Measurements from ENCODE around the gene UBE2L3. TPM values are rescaled to one million over a fixed set of nuclear protein-coding genes. Genes with fewer than 3 reads are reported as not detected.

Gene UBE2L3
- polyA plus RNA-seq, 1 of the 3 experiments (the other 2 are of a cell fraction): 41.2 TPM

DNA sequence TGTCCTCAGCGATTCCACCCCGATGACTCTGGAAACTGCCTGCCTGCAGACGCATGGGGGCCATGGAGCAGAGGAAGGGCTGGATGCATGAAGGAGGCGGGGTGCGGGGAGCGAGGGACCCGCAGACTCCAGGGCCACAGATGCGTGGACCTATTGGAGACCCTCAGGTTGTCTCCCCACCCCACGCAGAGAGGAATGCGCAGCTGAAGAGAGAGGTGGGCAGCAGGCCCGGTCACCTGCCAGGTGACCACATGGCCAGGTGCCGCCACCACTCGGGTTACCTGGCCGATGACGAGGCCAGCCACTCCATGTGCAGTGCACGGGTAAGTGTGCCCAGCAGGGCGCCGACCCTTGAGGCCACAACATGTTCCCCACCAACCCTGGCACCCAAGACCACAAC, 65.4 kb downstream of the UBE2L3 start:
- POLR2A ChIA-PET: no interaction called here
- WGBS (ENCODE audit: low lambda C conversion rate): 83% methylated on average over 8 of the region's 18 CpGs
- no peak overlapping the region for H3K9ac ChIP-seq
- H3K4me3 ChIP-seq (ENCODE audit: low read depth in 2 of 2, low read length in 1 of 2): no peak overlapping the region
- H3F3A ChIP-seq (replicated peaks; ENCODE audit: insufficient read depth): peaks cover 2% of the 10 kb centered on the region
- no peak overlapping the region for H2AFZ ChIP-seq (ENCODE audit: low read depth)
- no peak overlapping the region for H3K4me2 ChIP-seq
- no peaks in the 10 kb centered on the region for H3K27me3 ChIP-seq (ENCODE audit: insufficient read depth)
- peaks cover 7% of the 10 kb centered on the region for H4K20me1 ChIP-seq (ENCODE audit: insufficient read depth)
- H3K9me3 ChIP-seq: no peaks in the 10 kb centered on the region
- no peaks in the 10 kb centered on the region for H3K9me2 ChIP-seq
- no peak overlapping the region for H3K27ac ChIP-seq (ENCODE audit: low read depth in 2 of 2, low read length in 1 of 2)
- CTCF ChIA-PET: interaction anchor here (1.3 to 11.2 kb wide), 3 partner anchors 7 to 305 kb away, joined by 3 to 145 read pairs (median 12); partner anchors contain the start of gene SDF2L1
- TF ChIP-seq NRF1 (IDR thresholded peaks at IDR 0.05; ENCODE audit: low read depth, low read length) (no peak), RAD21 (IDR thresholded peaks at IDR 0.05; ENCODE audit: low read length) (no peak), GABPA (IDR thresholded peaks at IDR 0.05; ENCODE audit: low read depth) (no peak), SMC3 (IDR thresholded peaks at IDR 0.05; ENCODE audit: low read depth, low read length) (no peak), JUND (IDR thresholded peaks at IDR 0.05) (no peak), SIN3A (IDR thresholded peaks at IDR 0.05; ENCODE audit: borderline replicate concordance, low read depth, low read length) (no peak), YY1 (IDR thresholded peaks at IDR 0.05; ENCODE audit: low read depth) (no peak), RCOR1 (IDR thresholded peaks at IDR 0.05; ENCODE audit: low read length) (no peak), EZH2phosphoT487 (IDR thresholded peaks at IDR 0.05; ENCODE audit: borderline replicate concordance, low read depth) (no peak), MEF2A (IDR thresholded peaks at IDR 0.05; ENCODE audit: borderline replicate concordance, low read depth) (no peak)
- TF ChIP-seq, protein P1, sequence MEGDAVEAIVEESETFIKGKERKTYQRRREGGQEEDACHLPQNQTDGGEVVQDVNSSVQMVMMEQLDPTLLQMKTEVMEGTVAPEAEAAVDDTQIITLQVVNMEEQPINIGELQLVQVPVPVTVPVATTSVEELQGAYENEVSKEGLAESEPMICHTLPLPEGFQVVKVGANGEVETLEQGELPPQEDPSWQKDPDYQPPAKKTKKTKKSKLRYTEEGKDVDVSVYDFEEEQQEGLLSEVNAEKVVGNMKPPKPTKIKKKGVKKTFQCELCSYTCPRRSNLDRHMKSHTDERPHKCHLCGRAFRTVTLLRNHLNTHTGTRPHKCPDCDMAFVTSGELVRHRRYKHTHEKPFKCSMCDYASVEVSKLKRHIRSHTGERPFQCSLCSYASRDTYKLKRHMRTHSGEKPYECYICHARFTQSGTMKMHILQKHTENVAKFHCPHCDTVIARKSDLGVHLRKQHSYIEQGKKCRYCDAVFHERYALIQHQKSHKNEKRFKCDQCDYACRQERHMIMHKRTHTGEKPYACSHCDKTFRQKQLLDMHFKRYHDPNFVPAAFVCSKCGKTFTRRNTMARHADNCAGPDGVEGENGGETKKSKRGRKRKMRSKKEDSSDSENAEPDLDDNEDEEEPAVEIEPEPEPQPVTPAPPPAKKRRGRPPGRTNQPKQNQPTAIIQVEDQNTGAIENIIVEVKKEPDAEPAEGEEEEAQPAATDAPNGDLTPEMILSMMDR (IDR thresholded peaks at IDR 0.05): no peak
- TF ChIP-seq, protein P2, sequence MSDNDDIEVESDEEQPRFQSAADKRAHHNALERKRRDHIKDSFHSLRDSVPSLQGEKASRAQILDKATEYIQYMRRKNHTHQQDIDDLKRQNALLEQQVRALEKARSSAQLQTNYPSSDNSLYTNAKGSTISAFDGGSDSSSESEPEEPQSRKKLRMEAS (IDR thresholded peaks at IDR 0.05; ENCODE audit: low read depth): no peak
- TF ChIP-seq, protein P3, sequence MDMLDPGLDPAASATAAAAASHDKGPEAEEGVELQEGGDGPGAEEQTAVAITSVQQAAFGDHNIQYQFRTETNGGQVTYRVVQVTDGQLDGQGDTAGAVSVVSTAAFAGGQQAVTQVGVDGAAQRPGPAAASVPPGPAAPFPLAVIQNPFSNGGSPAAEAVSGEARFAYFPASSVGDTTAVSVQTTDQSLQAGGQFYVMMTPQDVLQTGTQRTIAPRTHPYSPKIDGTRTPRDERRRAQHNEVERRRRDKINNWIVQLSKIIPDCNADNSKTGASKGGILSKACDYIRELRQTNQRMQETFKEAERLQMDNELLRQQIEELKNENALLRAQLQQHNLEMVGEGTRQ (IDR thresholded peaks at IDR 0.05; ENCODE audit: borderline replicate concordance, low read depth, low read length): no peak
- TF ChIP-seq, protein P4, sequence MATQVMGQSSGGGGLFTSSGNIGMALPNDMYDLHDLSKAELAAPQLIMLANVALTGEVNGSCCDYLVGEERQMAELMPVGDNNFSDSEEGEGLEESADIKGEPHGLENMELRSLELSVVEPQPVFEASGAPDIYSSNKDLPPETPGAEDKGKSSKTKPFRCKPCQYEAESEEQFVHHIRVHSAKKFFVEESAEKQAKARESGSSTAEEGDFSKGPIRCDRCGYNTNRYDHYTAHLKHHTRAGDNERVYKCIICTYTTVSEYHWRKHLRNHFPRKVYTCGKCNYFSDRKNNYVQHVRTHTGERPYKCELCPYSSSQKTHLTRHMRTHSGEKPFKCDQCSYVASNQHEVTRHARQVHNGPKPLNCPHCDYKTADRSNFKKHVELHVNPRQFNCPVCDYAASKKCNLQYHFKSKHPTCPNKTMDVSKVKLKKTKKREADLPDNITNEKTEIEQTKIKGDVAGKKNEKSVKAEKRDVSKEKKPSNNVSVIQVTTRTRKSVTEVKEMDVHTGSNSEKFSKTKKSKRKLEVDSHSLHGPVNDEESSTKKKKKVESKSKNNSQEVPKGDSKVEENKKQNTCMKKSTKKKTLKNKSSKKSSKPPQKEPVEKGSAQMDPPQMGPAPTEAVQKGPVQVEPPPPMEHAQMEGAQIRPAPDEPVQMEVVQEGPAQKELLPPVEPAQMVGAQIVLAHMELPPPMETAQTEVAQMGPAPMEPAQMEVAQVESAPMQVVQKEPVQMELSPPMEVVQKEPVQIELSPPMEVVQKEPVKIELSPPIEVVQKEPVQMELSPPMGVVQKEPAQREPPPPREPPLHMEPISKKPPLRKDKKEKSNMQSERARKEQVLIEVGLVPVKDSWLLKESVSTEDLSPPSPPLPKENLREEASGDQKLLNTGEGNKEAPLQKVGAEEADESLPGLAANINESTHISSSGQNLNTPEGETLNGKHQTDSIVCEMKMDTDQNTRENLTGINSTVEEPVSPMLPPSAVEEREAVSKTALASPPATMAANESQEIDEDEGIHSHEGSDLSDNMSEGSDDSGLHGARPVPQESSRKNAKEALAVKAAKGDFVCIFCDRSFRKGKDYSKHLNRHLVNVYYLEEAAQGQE (IDR thresholded peaks at IDR 0.05; ENCODE audit: low read depth, low read length): no peak
- no peak for DNase-seq
- H3K79me2 ChIP-seq (ENCODE audit: insufficient read depth): peaks cover 17% of the 10 kb centered on the region; the same call in 1 of the 2 replicates
- H3K4me1 ChIP-seq (ENCODE audit: control insufficient read depth in 1 of 2, insufficient read depth in 2 of 2, low read depth in 1 of 2, low read length in 1 of 2): peaks cover 6 to 12% of the 10 kb centered on the region in 2 experiments; a peak in 1 of 4 replicates
- H3K36me3 ChIP-seq (replicated peaks in 1 of 2; ENCODE audit: control insufficient read depth in 1 of 2, insufficient read depth in 2 of 2, low read length in 1 of 2): peaks cover 0 to 5% of the 10 kb centered on the region in 2 experiments
